Brain microvascular endothelial cell (primary cell): ENCODE measurements around the gene B3GLCT.
A peak's percentile ranks its signal among the peaks of the same experiment; 100 is the strongest.

Experiments
- DNase-seq: peaks from one replicate; pipeline ENCODE4 v3.0.0-alpha.2; 2020
- H3K27ac ChIP-seq: fragments of 250-450 bp; sonication (Bioruptor Pico); 2 replicates; pipeline ENCODE4 v1.5.1; 2020; ENCODE audit warnings: mild to moderate bottlenecking, moderate library complexity
- H3K27me3 ChIP-seq: fragments of 250-450 bp; sonication (Bioruptor Pico); replicated peaks from 2 replicates; pipeline ENCODE4 v1.5.1; 2020; ENCODE audit warnings: mild to moderate bottlenecking
- H3K36me3 ChIP-seq: fragments of 250-450 bp; sonication (Bioruptor Pico); replicated peaks from 2 replicates; pipeline ENCODE4 v1.5.1; 2020; ENCODE audit warnings: mild to moderate bottlenecking
- H3K4me3 ChIP-seq: 2 replicates; pipeline ENCODE4 v1.5.1; 2011; ENCODE audit warnings: low read depth, mild to moderate bottlenecking, control low read depth, low read length, moderate library complexity
- in situ Hi-C: cut with HindIII; loops from 2 replicates; pipeline ENCODE4 v1.10.0; 2017; ENCODE audit warnings: low sequenced_read_pairs, low pct_ligation_motif_present
- TF ChIP-seq, protein P1 (sequence below): IDR thresholded peaks from 2 replicates; pipeline ENCODE4 v1.5.1; 2011; ENCODE audit warnings: low read depth, mild to moderate bottlenecking, moderate library complexity, low read length, control low read depth, inconsistent platforms; ENCODE audit errors: missing control alignments

Gene B3GLCT

DNA sequence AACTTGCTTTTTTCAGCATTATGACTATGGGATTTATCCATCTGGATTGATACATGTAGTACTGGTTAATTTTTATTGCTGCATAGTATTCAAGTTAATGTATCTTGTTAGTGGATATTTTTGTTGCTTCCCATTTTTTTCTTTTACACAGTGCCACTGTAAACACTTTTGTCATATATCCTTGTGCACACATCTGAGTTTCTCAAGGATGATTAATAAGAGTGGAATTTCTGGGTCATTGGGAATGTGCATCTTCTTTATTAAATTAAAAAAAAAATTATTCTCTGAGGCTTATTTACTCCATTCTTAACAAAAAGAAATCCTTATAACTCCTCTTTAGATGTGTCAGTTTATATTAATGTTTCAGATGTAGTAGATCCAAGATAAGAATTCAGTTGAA, 27.3 kb downstream of the B3GLCT start:
- TF ChIP-seq, protein P1, sequence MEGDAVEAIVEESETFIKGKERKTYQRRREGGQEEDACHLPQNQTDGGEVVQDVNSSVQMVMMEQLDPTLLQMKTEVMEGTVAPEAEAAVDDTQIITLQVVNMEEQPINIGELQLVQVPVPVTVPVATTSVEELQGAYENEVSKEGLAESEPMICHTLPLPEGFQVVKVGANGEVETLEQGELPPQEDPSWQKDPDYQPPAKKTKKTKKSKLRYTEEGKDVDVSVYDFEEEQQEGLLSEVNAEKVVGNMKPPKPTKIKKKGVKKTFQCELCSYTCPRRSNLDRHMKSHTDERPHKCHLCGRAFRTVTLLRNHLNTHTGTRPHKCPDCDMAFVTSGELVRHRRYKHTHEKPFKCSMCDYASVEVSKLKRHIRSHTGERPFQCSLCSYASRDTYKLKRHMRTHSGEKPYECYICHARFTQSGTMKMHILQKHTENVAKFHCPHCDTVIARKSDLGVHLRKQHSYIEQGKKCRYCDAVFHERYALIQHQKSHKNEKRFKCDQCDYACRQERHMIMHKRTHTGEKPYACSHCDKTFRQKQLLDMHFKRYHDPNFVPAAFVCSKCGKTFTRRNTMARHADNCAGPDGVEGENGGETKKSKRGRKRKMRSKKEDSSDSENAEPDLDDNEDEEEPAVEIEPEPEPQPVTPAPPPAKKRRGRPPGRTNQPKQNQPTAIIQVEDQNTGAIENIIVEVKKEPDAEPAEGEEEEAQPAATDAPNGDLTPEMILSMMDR = no peak
- H3K27me3 ChIP-seq = no peaks in the 10 kb centered on the region
- no peak overlapping the region for H3K4me3 ChIP-seq
- in situ Hi-C loops = loop anchor here (25.0 kb wide), 1 partner anchor 185 kb away; no protein-coding TSS in a partner anchor
- no peak overlapping the region for H3K27ac ChIP-seq
- no peaks in the 10 kb centered on the region for H3K36me3 ChIP-seq
- no peak for DNase-seq

DNA sequence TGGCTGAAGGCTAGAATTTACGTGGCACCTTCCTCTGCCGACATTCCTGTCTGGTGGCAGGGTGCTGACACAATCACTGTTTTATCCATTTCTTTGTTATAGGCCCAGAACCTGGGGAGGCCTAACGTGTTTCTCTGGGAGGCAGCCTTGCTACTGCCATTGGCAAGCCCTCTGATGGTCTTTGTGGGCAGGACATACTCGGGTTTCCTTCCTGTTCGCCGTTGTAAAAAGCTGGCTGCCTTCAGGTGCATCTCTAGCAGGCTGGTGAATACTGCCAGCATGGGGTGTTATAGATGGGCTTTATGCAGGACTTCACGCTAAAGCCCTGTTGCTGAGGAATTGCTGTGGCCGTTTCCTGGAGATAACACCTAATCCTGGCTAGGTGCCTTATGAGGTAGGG, 28.1 kb downstream of the B3GLCT start:
- no peaks in the 10 kb centered on the region for H3K27me3 ChIP-seq
- H3K4me3 ChIP-seq = no peak overlapping the region
- no peak for DNase-seq
- H3K36me3 ChIP-seq = no peaks in the 10 kb centered on the region
- in situ Hi-C loops = loop anchor here (25.0 kb wide), 1 partner anchor 184 kb away; no protein-coding TSS in a partner anchor
- H3K27ac ChIP-seq = no peak overlapping the region
- TF ChIP-seq, protein P1 = no peak

DNA sequence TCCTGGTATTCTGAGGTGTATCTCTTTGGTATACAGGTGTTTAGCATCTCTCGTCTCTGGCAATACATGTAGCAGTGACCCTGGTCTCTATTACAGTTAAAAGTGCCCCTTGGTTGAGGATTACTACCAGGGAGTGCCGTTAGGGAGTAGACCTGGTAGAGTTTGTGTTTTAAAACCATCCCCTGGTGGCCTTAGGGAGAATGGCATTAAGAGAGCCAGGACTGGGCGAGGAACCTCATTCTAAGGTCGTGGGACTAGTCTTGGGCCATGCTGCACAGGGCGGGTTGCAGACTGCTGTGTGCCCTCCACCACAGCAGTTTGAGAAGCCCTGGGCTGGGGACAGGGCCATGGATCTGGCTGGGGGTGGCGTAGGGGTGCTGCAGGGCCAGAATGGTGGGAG, 35.0 kb downstream of the B3GLCT start:
- no peak for DNase-seq
- TF ChIP-seq, protein P1 = peak; percentile 58
- in situ Hi-C loops = loop anchor here (25.0 kb wide), 1 partner anchor 178 kb away; no protein-coding TSS in a partner anchor
- Histone ChIP-seq H3K36me3 (no peaks in the 10 kb centered on the region), H3K27me3 (no peaks in the 10 kb centered on the region), H3K27ac (no peak overlapping the region), H3K4me3 (no peak overlapping the region)

DNA sequence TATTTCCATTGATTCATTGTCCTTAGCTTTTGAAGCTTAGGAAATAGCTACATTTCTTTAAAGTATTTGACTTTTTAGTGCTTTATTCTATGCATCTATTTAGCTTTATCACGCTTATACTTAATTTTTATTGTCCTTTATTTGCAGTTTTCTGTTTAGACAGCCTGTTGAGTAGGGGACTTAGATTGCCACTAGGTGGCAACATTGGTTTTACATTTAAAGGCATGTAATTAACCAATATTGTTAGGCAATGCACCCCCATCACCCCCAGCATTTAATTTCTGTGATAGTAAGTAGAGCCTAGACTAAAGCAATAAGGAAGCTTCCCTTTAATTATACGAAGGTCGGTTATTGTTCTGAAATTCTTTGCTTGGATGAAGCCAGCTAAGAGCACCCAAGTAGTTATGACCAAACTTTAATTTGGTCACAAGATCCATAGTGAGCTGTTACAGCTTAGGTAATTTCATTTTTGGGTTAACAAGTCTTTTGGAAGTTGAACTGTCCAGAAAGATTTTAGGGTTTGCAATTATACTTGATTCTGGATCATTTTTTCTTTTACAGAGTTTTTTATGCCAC, 36.5 kb downstream of the B3GLCT start:
- DNase-seq = peak; percentile 42
- no peaks in the 10 kb centered on the region for H3K36me3 ChIP-seq
- H3K27me3 ChIP-seq = no peaks in the 10 kb centered on the region
- H3K27ac ChIP-seq = no peak overlapping the region
- H3K4me3 ChIP-seq = no peak overlapping the region
- TF ChIP-seq, protein P1 = peak; percentile 62
- in situ Hi-C loops = loop anchor here (25.0 kb wide), 1 partner anchor 176 kb away; no protein-coding TSS in a partner anchor

DNA sequence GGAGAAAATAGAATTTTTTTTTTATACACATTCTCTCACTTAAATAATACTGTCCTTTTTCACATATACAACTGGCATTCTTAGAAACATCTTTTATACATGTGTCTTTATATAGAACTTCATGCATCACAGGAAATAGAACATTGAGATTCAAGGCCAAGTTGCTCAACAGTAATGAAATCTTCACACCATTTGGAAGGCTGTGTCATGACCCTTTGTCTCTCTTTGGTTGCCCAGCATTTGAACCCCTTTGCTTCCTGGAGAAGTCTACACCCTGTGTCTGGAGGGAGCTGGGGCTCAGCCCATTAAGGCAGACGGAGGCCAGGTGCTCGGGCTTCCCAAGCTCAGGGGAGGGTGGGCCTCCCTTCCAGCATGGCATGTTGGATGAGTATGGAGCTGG, 41.1 kb downstream of the B3GLCT start:
- Histone ChIP-seq H3K27me3 (no peaks in the 10 kb centered on the region), H3K36me3 (no peaks in the 10 kb centered on the region), H3K4me3 (no peak overlapping the region), H3K27ac (no peak overlapping the region)
- in situ Hi-C loops = loop anchor here (25.0 kb wide), 1 partner anchor 171 kb away; no protein-coding TSS in a partner anchor
- TF ChIP-seq, protein P1 = no peak
- DNase-seq = no peak

DNA sequence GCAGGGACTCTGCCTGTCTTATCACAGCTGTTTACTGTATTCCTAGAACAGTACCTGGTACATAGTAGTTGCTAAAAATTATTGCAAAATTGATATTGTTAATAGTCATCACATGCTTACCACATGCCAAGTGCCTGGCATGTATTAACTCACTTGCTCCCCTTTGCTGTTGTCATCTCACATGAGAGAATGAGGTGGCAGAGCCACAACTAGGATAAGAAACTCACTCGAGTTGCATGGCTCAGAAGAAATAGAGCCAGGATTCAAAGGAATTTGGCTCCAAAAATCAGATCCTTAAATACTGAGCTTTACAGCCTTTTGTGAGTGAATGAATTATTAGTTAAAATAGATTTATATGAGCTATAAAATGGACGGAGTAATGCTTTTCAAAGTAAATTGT, 42.6 kb downstream of the B3GLCT start:
- in situ Hi-C loops = loop anchor here (25.0 kb wide), 1 partner anchor 170 kb away; no protein-coding TSS in a partner anchor
- Histone ChIP-seq H3K4me3 (no peak overlapping the region), H3K27me3 (no peaks in the 10 kb centered on the region), H3K27ac (no peak overlapping the region), H3K36me3 (no peaks in the 10 kb centered on the region)
- DNase-seq = no peak
- TF ChIP-seq, protein P1 = no peak
